Mucosa of stomach (tissue), 1 donor: ENCODE results near the gene TRMT61A.
"Not testable (repeated sequence)": the region's sequence is repeated elsewhere in the genome, so short reads cannot be mapped to it uniquely, and the experiment has no call there.

Experiments
- H3K27me3 ChIP-seq: one replicate; pipeline ENCODE4 v1.7.0; 2013; ENCODE audit warnings: mild to moderate bottlenecking, low read length; ENCODE audit not compliant: control insufficient read depth, insufficient read depth
- H3K36me3 ChIP-seq: one replicate; pipeline ENCODE4 v1.7.0; 2013; ENCODE audit warnings: low read length; ENCODE audit not compliant: control insufficient read depth, insufficient read depth
- H3K4me1 ChIP-seq: one replicate; pipeline ENCODE4 v1.7.0; 2013; ENCODE audit warnings: mild to moderate bottlenecking, low read length; ENCODE audit not compliant: control insufficient read depth, insufficient read depth
- H3K4me3 ChIP-seq: one replicate; pipeline ENCODE4 v1.7.0; 2013; ENCODE audit warnings: low read length
- H3K9ac ChIP-seq: one replicate; pipeline ENCODE4 v1.7.0; 2013; ENCODE audit warnings: mild to moderate bottlenecking, low read length, moderate library complexity
- H3K9me3 ChIP-seq: one replicate; pipeline ENCODE4 v1.7.0; 2013; ENCODE audit warnings: mild to moderate bottlenecking, low read length, moderate library complexity; ENCODE audit not compliant: control insufficient read depth
- donor health status: Pancreatic carcinoma.

The TRMT61A gene

DNA sequence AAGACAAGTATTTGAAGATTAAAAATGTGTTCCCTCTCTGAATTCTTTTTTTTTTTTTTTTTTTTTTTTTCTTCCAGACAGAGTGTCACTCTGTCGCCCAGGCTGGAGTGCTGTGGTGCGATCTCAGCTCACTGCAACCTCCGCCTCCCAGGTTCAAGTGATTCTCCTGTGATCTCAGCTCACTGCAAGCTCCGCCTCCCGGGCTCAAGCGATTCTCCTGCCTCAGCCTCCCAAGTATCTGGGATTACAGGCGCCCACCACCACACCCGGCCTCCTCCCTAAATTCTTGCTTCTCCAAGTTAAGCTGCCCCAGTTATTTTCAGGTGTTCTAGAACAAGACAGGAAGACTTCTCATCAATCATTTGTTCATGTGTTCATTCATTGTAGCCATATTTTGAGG lies 16.8 kb upstream of the TRMT61A start:
- H3K4me3 ChIP-seq, H3K9me3 ChIP-seq, H3K36me3 ChIP-seq, H3K27me3 ChIP-seq: not testable (repeated sequence)
- Histone ChIP-seq H3K4me1 (peaks cover 19% of the 10 kb centered on the region), H3K9ac (peak overlapping the region; percentile 33)

GRCh38 chr14:103512701-103513611 lies 16.0 kb upstream of the TRMT61A start:
- no peaks in the 10 kb centered on the region for H3K36me3 ChIP-seq
- peaks cover 22% of the 10 kb centered on the region for H3K4me1 ChIP-seq
- H3K27me3 ChIP-seq = no peaks in the 10 kb centered on the region
- peak overlapping the region; percentile 33 for H3K9ac ChIP-seq
- no peaks in the 10 kb centered on the region for H3K9me3 ChIP-seq
- no peak overlapping the region for H3K4me3 ChIP-seq

GRCh38 chr14:103514596-103515421 lies 14.2 kb upstream of the TRMT61A start:
- Histone ChIP-seq H3K9ac (no peak overlapping the region), H3K4me1 (peaks cover 40% of the 10 kb centered on the region), H3K9me3 (no peaks in the 10 kb centered on the region), H3K27me3 (no peaks in the 10 kb centered on the region), H3K36me3 (no peaks in the 10 kb centered on the region), H3K4me3 (no peak overlapping the region)

- H3K9me3 ChIP-seq = no peaks in the 10 kb centered on the region
- H3K4me1 ChIP-seq = peaks cover 50% of the 10 kb centered on the region
- no peak overlapping the region for H3K4me3 ChIP-seq
- H3K36me3 ChIP-seq = no peaks in the 10 kb centered on the region
- H3K9ac ChIP-seq = no peak overlapping the region
- H3K27me3 ChIP-seq = no peaks in the 10 kb centered on the region
Observed at GRCh38 chr14:103516426-103517173, 12.4 kb upstream of the TRMT61A start.

DNA sequence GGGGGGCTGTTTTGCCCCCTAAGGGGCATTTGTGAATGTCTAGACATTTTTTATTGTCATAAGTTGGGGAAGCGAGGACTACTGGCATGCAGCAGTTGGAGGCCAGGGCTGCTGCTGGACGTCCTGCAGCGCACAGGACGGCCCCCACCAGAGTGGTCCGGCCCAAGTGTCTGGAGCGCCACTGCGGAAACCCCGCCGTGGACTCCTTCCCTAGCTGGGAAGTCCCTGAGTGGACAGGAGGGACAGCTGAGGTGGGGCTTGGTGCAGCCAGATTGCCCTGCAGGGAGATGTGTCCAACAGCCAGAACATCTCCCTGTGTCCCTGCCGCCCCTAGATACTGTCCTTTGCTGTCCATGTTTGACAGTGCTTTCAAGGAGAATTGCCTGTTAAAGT lies 11.8 kb upstream of the TRMT61A start:
- no peaks in the 10 kb centered on the region for H3K9me3 ChIP-seq
- no peak overlapping the region for H3K9ac ChIP-seq
- H3K27me3 ChIP-seq = peaks cover 2% of the 10 kb centered on the region
- H3K4me1 ChIP-seq = peaks cover 53% of the 10 kb centered on the region
- no peaks in the 10 kb centered on the region for H3K36me3 ChIP-seq
- no peak overlapping the region for H3K4me3 ChIP-seq

- Histone ChIP-seq H3K9me3 (no peaks in the 10 kb centered on the region), H3K4me1 (peaks cover 47% of the 10 kb centered on the region), H3K27me3 (peaks cover 4% of the 10 kb centered on the region), H3K9ac (peak overlapping the region; percentile 47), H3K4me3 (no peak overlapping the region), H3K36me3 (no peaks in the 10 kb centered on the region)
Observed at GRCh38 chr14:103517721-103518421, 11.1 kb upstream of the TRMT61A start.

DNA sequence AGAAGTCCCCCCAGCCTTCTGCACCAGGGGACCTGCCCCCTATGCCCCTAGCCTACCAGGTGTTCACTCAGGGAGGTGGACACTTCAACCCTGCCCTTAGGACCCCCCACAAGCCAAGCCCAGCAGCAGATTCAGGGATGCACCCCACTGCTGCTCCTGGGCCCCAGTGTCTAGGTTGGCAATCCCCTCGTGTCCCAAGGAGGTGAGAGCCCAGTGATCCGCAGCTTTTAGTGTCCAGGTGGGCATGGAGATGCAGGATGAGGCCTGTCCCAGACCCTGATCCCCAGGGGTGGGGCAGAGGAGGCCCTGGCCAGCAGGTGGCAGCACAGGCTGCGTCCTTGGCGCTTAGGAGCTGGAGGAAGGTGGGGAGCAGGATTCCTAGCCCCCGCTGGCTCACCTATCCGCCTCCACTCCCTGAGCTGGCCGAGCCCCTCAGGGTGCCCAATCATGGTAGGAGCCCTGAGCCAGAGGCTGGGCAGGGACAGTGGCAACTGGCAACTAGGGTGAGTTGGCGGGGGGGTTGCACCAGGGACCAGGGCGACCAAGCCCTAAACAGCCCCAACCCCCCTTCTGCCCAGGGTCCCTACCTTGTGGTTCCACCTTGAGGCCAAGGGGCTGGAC lies 10.5 kb upstream of the TRMT61A start:
- H3K9me3 ChIP-seq = no peaks in the 10 kb centered on the region
- peaks cover 6% of the 10 kb centered on the region for H3K27me3 ChIP-seq
- H3K36me3 ChIP-seq = no peaks in the 10 kb centered on the region
- no peak overlapping the region for H3K4me3 ChIP-seq
- H3K4me1 ChIP-seq = peaks cover 43% of the 10 kb centered on the region
- H3K9ac ChIP-seq = peak overlapping the region; percentile 47

- peaks cover 38% of the 10 kb centered on the region for H3K4me1 ChIP-seq
- no peaks in the 10 kb centered on the region for H3K9me3 ChIP-seq
- peak overlapping the region; percentile 47 for H3K9ac ChIP-seq
- H3K36me3 ChIP-seq = no peaks in the 10 kb centered on the region
- H3K4me3 ChIP-seq = no peak overlapping the region
- peaks cover 6% of the 10 kb centered on the region for H3K27me3 ChIP-seq
Observed at GRCh38 chr14:103519043-103519836, 9.8 kb upstream of the TRMT61A start.

GRCh38 chr14:103519837-103520212 lies 9.2 kb upstream of the TRMT61A start:
- Histone ChIP-seq H3K4me3 (no peak overlapping the region), H3K36me3 (no peaks in the 10 kb centered on the region), H3K9ac (no peak overlapping the region), H3K9me3 (no peaks in the 10 kb centered on the region), H3K4me1 (peaks cover 38% of the 10 kb centered on the region), H3K27me3 (peaks cover 6% of the 10 kb centered on the region)

DNA sequence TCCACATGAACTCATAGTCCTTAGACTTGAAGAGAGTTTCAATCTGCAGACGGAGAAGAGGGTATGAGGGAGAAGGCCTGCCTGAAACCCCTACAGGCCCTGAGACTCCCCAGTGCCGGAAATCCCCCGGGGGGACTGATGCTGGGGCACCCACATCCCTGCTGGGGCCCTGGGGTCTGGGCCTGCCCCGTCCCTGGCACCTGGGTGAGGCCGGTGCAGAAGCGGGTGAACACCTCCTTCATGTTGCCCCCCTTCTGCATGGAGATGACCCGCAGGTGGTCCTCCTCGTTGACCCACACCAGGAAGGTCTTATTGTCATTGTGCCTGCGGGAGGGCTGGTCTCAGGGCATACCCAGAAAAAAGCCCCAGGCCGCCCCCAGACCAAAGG lies 8.7 kb upstream of the TRMT61A start:
- H3K4me1 ChIP-seq = peaks cover 38% of the 10 kb centered on the region
- H3K9ac ChIP-seq = no peak overlapping the region
- no peak overlapping the region for H3K4me3 ChIP-seq
- peaks cover 6% of the 10 kb centered on the region for H3K27me3 ChIP-seq
- H3K36me3 ChIP-seq = no peaks in the 10 kb centered on the region
- H3K9me3 ChIP-seq = no peaks in the 10 kb centered on the region
